Tracheal epithelial cell (primary cell): ENCODE results near the gene PFDN2. TPM values are rescaled to one million over a fixed set of nuclear protein-coding genes. Genes with fewer than 3 reads are reported as not detected.

Experiments used
- total RNA-seq: library from RNA; depleted of rRNA; stranded (reverse); fragments of >200 nt; gene quantifications from 2 replicates; pipeline ENCODE4 v1.2.1, GENCODE V29; 2014

The PFDN2 gene
- total RNA-seq = 30.5 and 68.4 TPM in 2 replicates

GRCh38 chr1:161117759-161118581 lies at the start of gene PFDN2, which contains the start of gene NIT1:
Gene PFDN2, minus strand, starts transcription at chr1:161118037. Its CDS starts 11 bp downstream, at chr1:161118026.
Gene NIT1, plus strand, starts transcription at chr1:161118105. Its CDS starts 72 bp downstream, at chr1:161118177.

DNA sequence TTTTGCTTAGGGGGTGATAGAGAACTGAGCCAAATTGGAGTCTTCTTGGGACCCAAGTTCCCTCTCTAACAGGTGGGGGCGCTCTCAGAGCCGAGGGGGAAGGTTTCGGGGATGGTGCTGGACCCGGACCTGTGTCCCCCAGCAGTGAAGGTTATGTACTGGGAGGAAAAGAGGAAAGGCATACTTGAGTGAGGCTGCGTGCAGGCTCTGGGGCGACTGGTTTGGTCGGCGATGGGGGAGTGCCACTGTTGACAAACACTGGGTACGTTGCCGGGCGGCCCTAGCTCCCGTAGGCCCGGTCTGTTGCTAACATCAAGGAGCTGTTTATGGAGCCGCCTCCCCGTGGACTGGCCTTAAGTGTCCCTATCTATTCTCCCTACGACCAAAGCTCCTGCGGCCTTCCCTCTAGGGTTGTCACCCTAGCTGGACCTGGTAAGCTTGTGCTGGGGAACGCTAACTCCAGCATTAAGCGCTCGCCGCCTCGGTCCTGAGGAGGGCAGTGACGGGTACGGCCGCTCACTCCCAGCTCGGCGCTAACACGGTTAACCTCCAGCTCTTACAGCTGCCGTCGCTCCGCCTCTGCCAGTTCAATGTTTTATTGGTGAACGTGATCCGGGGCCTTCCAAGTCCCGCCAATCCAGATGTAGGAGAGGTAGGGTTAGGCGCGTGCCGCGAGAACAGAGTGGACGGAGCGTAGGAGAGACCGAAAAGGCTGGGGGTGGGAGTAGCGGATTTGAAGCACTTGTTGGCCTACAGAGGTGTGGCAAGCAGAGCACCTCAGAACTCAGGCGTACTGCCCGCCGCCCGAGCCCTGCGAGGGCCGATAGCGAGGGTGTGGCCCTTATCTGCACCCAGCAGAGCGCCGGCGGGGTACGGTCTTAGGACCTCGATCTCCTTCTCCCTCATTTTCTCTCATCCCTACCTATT lies 48.2 kb upstream of the PFDN2 start, which contains the start of gene PPOX:
Gene PPOX (plus strand): TSS at position 685 of the 927 bp plus-strand sequence. CDS start 422 bp downstream, outside the sequence.

DNA sequence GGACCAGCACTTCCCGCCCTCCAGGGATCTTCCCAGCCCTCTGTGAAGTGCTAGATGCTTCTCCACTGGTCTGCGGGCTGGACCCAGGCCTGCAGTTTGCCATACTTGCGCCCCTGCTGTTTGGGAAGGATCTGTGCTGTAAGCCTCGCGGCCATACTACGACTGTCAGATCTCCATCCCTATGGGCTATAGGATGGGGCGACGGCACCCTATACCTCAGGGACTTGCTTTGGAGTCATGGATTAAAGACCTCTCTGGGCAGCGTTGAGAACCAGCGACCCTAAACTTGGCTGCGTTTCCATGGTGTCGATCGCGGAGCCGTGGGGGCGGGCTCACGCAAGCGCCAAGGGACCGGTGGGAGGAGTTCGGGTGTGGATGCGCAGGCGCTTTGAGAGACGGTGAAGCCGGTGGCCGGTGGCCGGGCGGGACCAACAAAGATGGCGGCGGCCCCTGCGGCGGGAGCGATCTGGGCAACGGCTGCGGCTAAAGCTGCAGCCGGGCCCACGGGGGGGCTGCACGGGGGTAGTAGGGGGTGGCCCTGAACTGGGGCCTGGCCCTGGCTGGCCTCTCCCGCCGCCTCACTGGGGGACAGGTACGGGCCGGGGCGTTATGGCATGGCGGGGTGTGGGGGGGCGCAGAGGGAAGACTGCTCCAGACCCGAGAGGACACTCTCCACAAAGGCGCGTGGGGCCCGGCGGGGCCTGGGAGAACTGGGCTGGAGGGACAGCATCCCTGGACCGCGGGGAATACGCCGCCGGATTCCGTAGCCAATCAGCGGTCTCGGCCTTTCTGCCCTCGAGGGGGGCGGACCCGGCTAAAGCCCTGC lies 41.5 kb upstream of the PFDN2 start, which contains the start of gene USP21:
Gene USP21 (plus strand): TSS at position 414 of the 826 bp plus-strand sequence. CDS start 1,141 bp downstream, outside the sequence.

GRCh38 chr1:161153682-161154337 lies 36.0 kb upstream of the PFDN2 start, which contains the start of gene UFC1:
Gene UFC1, plus strand, starts transcription at chr1:161153978. Its CDS starts 20 bp downstream, at chr1:161153998.

GRCh38 chr1:161132410-161133219 lies 14.8 kb upstream of the PFDN2 start, which contains the start of gene DEDD:
Gene DEDD, minus strand, starts transcription at chr1:161132667. Its CDS starts 8,205 bp downstream, at chr1:161124462.

GRCh38 chr1:161098210-161099068 lies 19.4 kb downstream of the PFDN2 start, which contains the start of gene KLHDC9:
Gene KLHDC9, plus strand, starts transcription at chr1:161098361. Its CDS starts 175 bp downstream, at chr1:161098536.

DNA sequence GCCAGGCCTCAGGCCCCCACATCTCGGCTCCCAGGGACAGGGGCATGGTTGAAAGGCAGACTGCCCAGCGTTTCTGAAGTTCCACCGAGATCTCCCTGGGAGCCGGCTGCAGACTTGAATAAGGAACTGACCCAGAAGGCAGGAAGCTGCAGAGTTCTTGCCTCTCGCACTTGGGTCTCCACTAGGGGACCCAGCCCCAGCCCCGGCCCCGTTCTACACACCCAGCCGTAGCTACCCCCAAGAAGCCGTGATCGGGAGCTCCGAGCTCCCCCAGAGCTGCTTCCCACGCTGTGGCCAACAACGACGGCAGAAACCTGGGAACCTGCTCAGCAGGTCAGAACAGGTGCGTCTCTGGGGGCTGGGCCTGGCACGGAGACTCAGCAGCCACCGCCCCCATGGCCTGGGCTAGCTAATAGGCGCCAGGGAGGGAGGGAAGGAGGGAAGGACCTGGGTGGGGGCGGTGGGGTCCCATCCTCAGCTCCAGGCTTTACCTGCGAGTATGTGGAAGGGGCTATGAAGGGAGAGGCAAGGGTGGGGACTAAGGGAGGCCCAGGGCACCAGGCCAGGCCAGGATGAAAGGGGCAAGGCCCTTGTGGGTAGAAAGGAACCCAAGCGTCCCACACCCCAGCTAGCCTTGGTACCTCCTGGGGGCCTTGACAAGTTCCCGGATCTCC lies 28.4 kb downstream of the PFDN2 start, which contains the start of gene NECTIN4:
Gene NECTIN4 (minus strand): TSS at position 308 of the 674 bp plus-strand sequence. CDS start 262 bp downstream, at position 46.

DNA sequence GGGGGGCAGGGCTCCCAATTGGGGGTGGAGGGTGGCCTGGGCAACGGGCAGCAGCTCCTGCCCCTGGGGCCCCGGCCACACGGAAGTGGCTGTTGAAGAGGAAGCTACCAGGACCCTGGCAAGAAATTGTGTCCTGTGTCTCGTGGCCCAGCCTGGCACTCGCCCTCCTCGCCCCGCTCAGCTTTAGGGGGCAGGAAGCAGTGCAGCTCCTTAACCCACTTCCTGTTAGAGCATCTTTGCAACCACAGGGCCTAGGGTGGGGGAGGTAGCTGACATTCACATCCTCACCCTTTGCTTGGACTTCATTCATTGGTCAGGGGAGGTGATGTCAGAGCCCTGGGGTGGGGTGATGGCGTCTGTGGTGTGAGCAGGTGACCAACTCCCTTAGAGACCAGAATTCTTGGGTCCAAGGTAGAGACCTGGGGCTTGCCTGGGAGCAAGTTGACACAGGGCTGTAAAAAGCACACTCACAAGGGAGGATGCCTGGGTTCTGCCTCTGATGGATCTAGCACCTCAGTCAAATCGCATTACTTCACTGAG lies 48.0 kb downstream of the PFDN2 start, which contains the start of gene ARHGAP30:
Gene ARHGAP30 (minus strand): TSS at position 161 of the 540 bp plus-strand sequence. CDS start 267 bp downstream, outside the sequence.

Other genes starting within 250 kb of the PFDN2 start
- gene ITLN1, start 232.9 kb downstream of the PFDN2 start, total RNA-seq = not detected in 2 replicates
- 0.64 TPM in 1 of 2 replicates, not detected in the other for gene ITLN2, start 163.2 kb downstream of the PFDN2 start, total RNA-seq
- gene F11R, start 96.9 kb downstream of the PFDN2 start, total RNA-seq = 385 and 410 TPM in 2 replicates
- 104 and 173 TPM in 2 replicates for gene TSTD1, start 79.1 kb downstream of the PFDN2 start, total RNA-seq
- 33.5 and 56.6 TPM in 2 replicates for gene USF1, start 72.1 kb downstream of the PFDN2 start, total RNA-seq
- 0.72 and 0.85 TPM in 2 replicates for gene ARHGAP30, start 48.1 kb downstream of the PFDN2 start, total RNA-seq
- gene NECTIN4, start 28.5 kb downstream of the PFDN2 start, total RNA-seq = 52.6 and 97.8 TPM in 2 replicates
- 1.9 and 5.1 TPM in 2 replicates for gene KLHDC9, start 19.7 kb downstream of the PFDN2 start, total RNA-seq
- 25.6 and 53.5 TPM in 2 replicates for gene NIT1, start 68 bp upstream of the PFDN2 start, total RNA-seq
- gene DEDD, start 14.6 kb upstream of the PFDN2 start, total RNA-seq = 15.1 and 23.4 TPM in 2 replicates
- 32.6 and 41.2 TPM in 2 replicates for gene UFC1, start 35.9 kb upstream of the PFDN2 start, total RNA-seq
- 5.8 and 8.7 TPM in 2 replicates for gene USP21, start 41.5 kb upstream of the PFDN2 start, total RNA-seq
- gene PPOX, start 48.4 kb upstream of the PFDN2 start, total RNA-seq = 7.5 and 15.7 TPM in 2 replicates
- 19.0 and 23.2 TPM in 2 replicates for gene B4GALT3, start 59.5 kb upstream of the PFDN2 start, total RNA-seq
- under 0.01 TPM in 2 replicates for gene ADAMTS4, start 81.0 kb upstream of the PFDN2 start, total RNA-seq
- gene NDUFS2, start 84.3 kb upstream of the PFDN2 start, total RNA-seq = 110 and 155 TPM in 2 replicates
- gene FCER1G, start 97.3 kb upstream of the PFDN2 start, total RNA-seq = not detected in 2 replicates
- not detected in 2 replicates for gene APOA2, start 105.6 kb upstream of the PFDN2 start, total RNA-seq
- 10.9 and 12.3 TPM in 2 replicates for gene TOMM40L, start 108.0 kb upstream of the PFDN2 start, total RNA-seq
- not detected in 2 replicates for gene NR1I3, start 120.2 kb upstream of the PFDN2 start, total RNA-seq
- 0.24 TPM in 1 of 2 replicates, not detected in the other for gene PCP4L1, start 140.7 kb upstream of the PFDN2 start, total RNA-seq
- gene MPZ, start 191.9 kb upstream of the PFDN2 start, total RNA-seq = 0.21 and 0.24 TPM in 2 replicates
- 13.5 and 19.4 TPM in 2 replicates for gene SDHC, start 196.3 kb upstream of the PFDN2 start, total RNA-seq
- gene CFAP126, start 249.8 kb upstream of the PFDN2 start, total RNA-seq = not detected in 2 replicates